ENCODE measurements around the gene VAT1L. TPM values are rescaled to one million over a fixed set of nuclear protein-coding genes. Genes with fewer than 3 reads are reported as not detected.

VAT1L gene
- total RNA-seq, 1 experiment from 2014 or later, result 0.10 TPM

- TF ChIP-seq CBX3 (IDR thresholded peaks at IDR 0.05; ENCODE audit: low read depth) (no peak), ELF1 (IDR thresholded peaks at IDR 0.05; ENCODE audit: borderline replicate concordance, low read depth) (no peak), EZH2 (IDR thresholded peaks at IDR 0.05) (no peak), JUND (IDR thresholded peaks at IDR 0.05) (no peak), POLR2A (IDR thresholded peaks at IDR 0.05; ENCODE audit: borderline replicate concordance, extremely low read depth, insufficient read depth, insufficient read length) (no peak), POLR2AphosphoS5 (IDR thresholded peaks at IDR 0.05; ENCODE audit: low read depth, low read length) (no peak), EZH2phosphoT487 (IDR thresholded peaks at IDR 0.05; ENCODE audit: borderline replicate concordance) (no peak), YY1 (IDR thresholded peaks at IDR 0.05; ENCODE audit: extremely low read depth, insufficient replicate concordance, low read depth, low read length) (no peak), FOSL1 (IDR thresholded peaks at IDR 0.05; ENCODE audit: low read depth) (no peak)
Observed at GRCh38 chr16:77962689-77963088, 174.3 kb downstream of the VAT1L start.

GRCh38 chr16:77963185-77964044 is 175.1 kb downstream of the VAT1L start:
- Histone ChIP-seq H3K27ac (ENCODE audit: low read depth, low read length) (no peak overlapping the region), H4K20me1 (ENCODE audit: insufficient read depth) (no peaks in the 10 kb centered on the region), H2AFZ (ENCODE audit: low read depth, low read length, poor library complexity, severe bottlenecking) (no peak overlapping the region), H3K9me3 (ENCODE audit: control insufficient read depth in 1 of 2, insufficient read depth in 1 of 2, low read depth in 1 of 2, low read length in 2 of 2) (no peaks in the 10 kb centered on the region), H3K9ac (ENCODE audit: low read length) (no peak overlapping the region), H3K4me2 (ENCODE audit: low read length) (no peak overlapping the region), H3K4me1 (ENCODE audit: control insufficient read depth in 1 of 2, insufficient read depth in 2 of 2, low read length in 2 of 2) (no peaks in the 10 kb centered on the region), H3K27me3 (ENCODE audit: insufficient read depth, low read length) (peaks cover 66% of the 10 kb centered on the region), H3K4me3 (replicated peaks in 1 of 2; ENCODE audit: low read depth in 1 of 2, low read length in 2 of 2) (no peak overlapping the region), H3K9me2 (ENCODE audit: insufficient read depth) (no peaks in the 10 kb centered on the region), H3K36me3 (ENCODE audit: control insufficient read depth in 1 of 2, insufficient read depth in 2 of 2, low read length in 2 of 2) (no peaks in the 10 kb centered on the region), H3K79me2 (ENCODE audit: insufficient read depth, low read length) (no peaks in the 10 kb centered on the region)
- intact Hi-C loops (cut with micrococcal nuclease), result no loop called here
- ChIA-PET CTCF (no interaction called here), POLR2A (no interaction called here), RAD21 (ENCODE audit: low non-redundant PET in 1 of 2, low total read pairs in 2 of 2, uncharacterized antibody in 2 of 2, unreplicated experiment in 2 of 2) (no interaction called here)
- no TSS peak for BruUV-seq (replicated peaks)
- ATAC-seq (no peak), DNase-seq (ENCODE audit: low read depth, low spot score) (no peak)
- TF ChIP-seq CEBPB (IDR thresholded peaks at IDR 0.05; ENCODE audit: low read depth) (no peak), POLR2AphosphoS5 (IDR thresholded peaks at IDR 0.05; ENCODE audit: low read depth, low read length) (no peak), JUND (IDR thresholded peaks at IDR 0.05) (no peak), EGR1 (IDR thresholded peaks at IDR 0.05; ENCODE audit: low read depth) (no peak), SRF (IDR thresholded peaks at IDR 0.05; ENCODE audit: low read depth) (no peak), SIN3A (IDR thresholded peaks at IDR 0.05; ENCODE audit: low read depth) (no peak), ZBTB33 (IDR thresholded peaks at IDR 0.05; ENCODE audit: extremely low read depth, insufficient replicate concordance, low read length) (no peak), SP1 (IDR thresholded peaks at IDR 0.05; ENCODE audit: low read depth) (no peak), ELF1 (IDR thresholded peaks at IDR 0.05; ENCODE audit: borderline replicate concordance, low read depth) (no peak), CBX3 (IDR thresholded peaks at IDR 0.05; ENCODE audit: low read depth) (no peak)

More at GRCh38 chr16:77962689-77963088, 174.3 kb downstream of the VAT1L start:
- no peaks in the 10 kb centered on the region for H3K4me1 ChIP-seq (ENCODE audit: control insufficient read depth in 1 of 2, insufficient read depth in 2 of 2, low read length in 2 of 2)
- ChIA-PET POLR2A (no interaction called here), CTCF (no interaction called here), RAD21 (ENCODE audit: low non-redundant PET in 1 of 2, low total read pairs in 2 of 2, uncharacterized antibody in 2 of 2, unreplicated experiment in 2 of 2) (no interaction called here)
- no peaks in the 10 kb centered on the region for H3K9me3 ChIP-seq (ENCODE audit: control insufficient read depth in 1 of 2, insufficient read depth in 1 of 2, low read depth in 1 of 2, low read length in 2 of 2)
- no peak overlapping the region for H3K9ac ChIP-seq (ENCODE audit: low read length)
- no peaks in the 10 kb centered on the region for H3K79me2 ChIP-seq (ENCODE audit: insufficient read depth, low read length)
- H4K20me1 ChIP-seq (ENCODE audit: insufficient read depth), result no peaks in the 10 kb centered on the region
- no peak overlapping the region for H3K4me2 ChIP-seq (ENCODE audit: low read length)
- BruUV-seq (replicated peaks), result no TSS peak
- intact Hi-C loops (cut with micrococcal nuclease), result no loop called here
- H3K9me2 ChIP-seq (ENCODE audit: insufficient read depth), result no peaks in the 10 kb centered on the region
- peaks cover 66% of the 10 kb centered on the region for H3K27me3 ChIP-seq (ENCODE audit: insufficient read depth, low read length)
- DNase-seq (ENCODE audit: low read depth, low spot score) (no peak), ATAC-seq (no peak)
- H3K27ac ChIP-seq (ENCODE audit: low read depth, low read length), result no peak overlapping the region
- H3K36me3 ChIP-seq (ENCODE audit: control insufficient read depth in 1 of 2, insufficient read depth in 2 of 2, low read length in 2 of 2), result no peaks in the 10 kb centered on the region
- H3K4me3 ChIP-seq (replicated peaks in 1 of 2; ENCODE audit: low read depth in 1 of 2, low read length in 2 of 2), result no peak overlapping the region
- H2AFZ ChIP-seq (ENCODE audit: low read depth, low read length, poor library complexity, severe bottlenecking), result no peak overlapping the region
